H1 (cell line): ENCODE measurements around the gene MAGI2. TPM values are rescaled to one million over a fixed set of nuclear protein-coding genes. Genes with fewer than 3 reads are reported as not detected.

ENCODE experiments used
- CHD7 ChIP-seq: fragments of 300-600 bp; sonication (generic); IDR thresholded peaks from 2 replicates; pipeline ENCODE4 v1.7.1; 2012; ENCODE audit warnings: low read length, moderate library complexity, mild to moderate bottlenecking, inconsistent platforms; ENCODE audit not compliant: insufficient replicate concordance
- polyA plus RNA-seq, 7 experiments: library from polyadenylated mRNA; depleted of rRNA in 3 of 7; stranded (reverse) in 5 of 7; unstranded in 2 of 7; fragments of >200 nt in 5 of 7; fragments of 200-250 nt in 2 of 7; gene quantifications; 1 replicate in 5 of 7; 2 replicates in 1 of 7; 4 replicates in 1 of 7; pipeline versions ENCODE4 v1.2.1 to v1.2.3, GENCODE V29; 2011 to 2013; ENCODE audit warnings: missing spikeins in 2 of 7, mixed read lengths in 2 of 7
- total RNA-seq: library from RNA; stranded (reverse); fragmentation: NEBNext Ultra II Directional; extraction: Animal tissue kit (Norgen Biotek cat#: 25700); gene quantifications from 2 replicates; pipeline ENCODE4 v1.2.1, GENCODE V29; 2021

Gene MAGI2
- total and polyA plus RNA-seq, 2 of the 8 experiments (the other 6 are each of a cell fraction or from before 2014, with no cell fraction given) = 6.0 to 27.3 TPM

- no peak for TF ChIP-seq CHD7
These were observed 163.1 kb downstream of the MAGI2 start (continued) for GRCh38 chr7:79290398-79290797.
